NOMO-1 treated with dmso at 0.1 percent for 144 hours (cell line): Measurements from ENCODE around the gene MCM5.

Experiments
- DNase-seq: peaks from one replicate; lab custom pipeline; 2025; ENCODE audit not compliant: unreplicated experiment; lab: John Stamatoyannopoulos, UW

The MCM5 gene

DNA sequence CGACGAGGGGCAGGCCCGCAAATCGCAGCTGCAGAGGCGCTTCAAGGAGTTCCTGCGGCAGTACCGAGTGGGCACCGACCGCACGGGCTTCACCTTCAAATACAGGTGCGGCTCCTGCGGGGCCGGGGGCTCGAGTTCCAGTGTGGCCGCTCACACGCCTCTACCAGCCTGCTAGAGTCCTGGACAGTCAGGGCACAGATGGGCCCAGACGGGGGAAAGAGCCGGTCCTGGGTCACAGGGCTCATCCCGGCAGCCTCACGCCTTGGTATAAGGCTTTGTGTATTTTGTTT lies 506 bp downstream of the MCM5 start:
- no peak for DNase-seq

DNA sequence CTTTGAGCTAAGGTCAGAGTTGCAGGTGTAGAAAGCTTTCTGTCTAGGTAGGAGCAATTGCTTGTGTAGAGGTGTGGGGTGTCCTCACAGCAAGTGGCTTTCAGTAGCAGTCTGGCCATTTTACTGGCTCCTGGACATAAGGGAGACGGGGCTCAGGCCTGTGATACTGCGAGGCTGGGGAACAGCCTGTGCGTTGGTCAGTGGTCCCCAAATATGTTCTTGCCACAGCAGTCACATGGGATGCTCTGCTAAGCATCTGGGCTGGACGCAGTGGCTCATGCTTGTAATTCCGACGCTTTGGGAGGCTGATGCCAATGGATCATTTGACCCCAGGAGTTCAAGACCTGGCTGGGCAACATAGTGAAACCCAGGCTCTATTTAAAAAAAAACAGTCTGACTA lies 1.9 kb downstream of the MCM5 start:
- DNase-seq = no peak

DNA sequence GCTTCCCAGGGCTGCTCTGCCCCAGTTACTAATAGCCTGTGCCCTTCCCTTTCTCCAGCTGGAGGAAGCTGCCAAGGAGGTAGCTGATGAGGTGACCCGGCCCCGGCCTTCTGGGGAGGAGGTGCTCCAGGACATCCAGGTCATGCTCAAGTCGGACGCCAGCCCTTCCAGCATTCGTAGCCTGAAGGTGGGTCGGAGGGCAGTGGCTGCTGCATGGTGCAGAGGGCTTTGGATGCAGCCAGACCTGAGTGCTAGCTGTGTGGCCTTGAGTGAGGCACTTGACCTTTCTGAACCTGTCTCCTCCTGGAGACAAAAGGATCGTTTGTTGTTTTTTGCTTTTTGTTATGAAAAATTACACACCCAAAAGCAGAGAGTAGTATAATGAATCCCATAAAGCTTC lies 3.4 kb downstream of the MCM5 start:
- no peak for DNase-seq

DNA sequence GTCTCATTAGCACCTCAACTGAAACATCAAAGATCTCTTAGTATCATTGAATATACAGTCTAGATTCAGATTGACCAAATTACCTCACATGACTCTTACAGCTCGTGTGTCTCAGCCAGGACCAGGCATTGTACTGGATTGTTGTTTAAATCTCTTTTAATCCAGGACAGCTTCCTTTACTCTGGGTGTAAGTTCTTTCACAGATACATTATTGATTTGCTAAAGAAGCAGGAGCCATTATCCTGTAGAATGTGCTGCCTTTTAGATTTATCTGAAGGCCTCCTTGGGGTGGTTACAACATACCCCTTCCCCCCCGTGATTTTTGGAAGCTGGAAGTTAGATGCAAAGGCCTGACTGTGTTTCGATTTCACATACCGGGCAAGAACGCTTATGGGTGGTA lies 4.2 kb downstream of the MCM5 start:
- DNase-seq = no peak

DNA sequence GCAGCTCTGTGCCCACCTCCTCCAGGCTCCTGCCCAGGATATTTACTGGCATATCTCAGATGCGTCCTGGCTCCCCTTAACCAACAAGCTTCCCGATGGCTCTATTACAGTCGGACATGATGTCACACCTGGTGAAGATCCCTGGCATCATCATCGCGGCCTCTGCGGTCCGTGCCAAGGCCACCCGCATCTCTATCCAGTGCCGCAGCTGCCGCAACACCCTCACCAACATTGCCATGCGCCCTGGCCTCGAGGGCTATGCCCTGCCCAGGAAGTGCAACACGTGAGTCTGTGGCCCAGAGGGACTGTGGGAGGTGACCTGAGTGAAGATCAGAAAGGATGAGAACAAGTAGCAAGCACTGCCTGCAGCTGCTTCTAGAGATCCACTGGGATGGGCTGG lies 6.5 kb downstream of the MCM5 start:
- DNase-seq = no peak

DNA sequence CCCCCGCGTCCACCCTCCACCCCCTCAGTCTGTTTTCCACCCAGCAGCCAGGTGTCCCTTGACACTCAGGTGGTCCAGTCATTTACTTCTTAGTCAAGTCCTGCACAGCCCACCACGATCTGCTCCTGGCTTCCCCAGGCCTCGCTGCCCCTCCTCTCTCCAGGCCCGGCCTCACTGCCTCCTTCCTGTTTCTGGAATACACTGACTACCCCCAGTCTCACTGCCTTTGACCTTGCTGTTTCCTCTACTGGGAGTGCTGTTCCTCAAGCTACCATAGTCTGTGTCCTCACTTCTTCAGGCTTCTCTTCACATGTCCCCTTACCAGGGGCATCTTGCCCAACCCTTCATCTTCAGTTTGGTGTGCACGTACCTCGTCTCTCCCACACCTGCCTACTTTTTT lies 7.4 kb downstream of the MCM5 start:
- DNase-seq = no peak

DNA sequence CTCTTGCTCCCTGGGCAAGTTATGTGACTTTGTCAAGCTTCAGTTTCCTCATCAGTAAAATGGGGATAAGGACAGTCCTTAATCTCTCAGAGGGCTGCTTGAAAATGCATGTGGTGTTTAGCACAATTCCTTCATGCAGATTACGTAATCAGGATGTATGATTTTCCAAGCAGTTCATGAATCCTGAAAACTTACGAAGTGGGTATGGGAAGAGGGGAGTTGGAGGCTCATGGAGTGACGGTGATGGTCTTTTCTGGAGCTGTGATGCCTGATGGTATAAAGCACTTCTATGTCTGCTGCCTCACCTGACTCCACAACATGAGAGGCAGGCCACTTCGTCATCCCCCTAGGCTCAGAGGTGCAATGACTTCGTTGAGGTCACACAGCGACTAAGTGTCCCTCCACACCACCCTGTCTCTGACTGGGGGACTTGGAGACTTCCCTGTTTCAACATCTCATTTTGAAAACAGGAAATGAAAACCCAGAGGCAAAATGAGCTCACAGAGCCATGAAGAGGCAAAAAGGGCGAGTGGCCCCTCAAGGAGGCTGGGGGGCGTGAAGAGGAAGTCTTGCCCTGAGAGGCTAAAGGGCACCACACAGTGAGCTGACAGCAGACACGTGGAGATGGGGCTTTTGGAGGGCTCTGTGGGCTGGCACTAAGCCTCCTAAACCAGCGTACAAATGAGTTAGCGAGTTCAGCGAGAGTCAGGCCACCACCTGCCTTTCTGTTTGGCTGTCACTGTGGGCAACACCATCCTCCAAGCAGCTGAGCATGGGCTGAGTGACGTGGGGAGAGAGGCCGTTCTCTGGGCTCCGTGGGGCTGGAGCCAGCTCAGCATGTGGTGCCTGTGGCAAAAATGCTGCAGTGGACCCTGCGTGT lies 10.1 kb downstream of the MCM5 start:
- DNase-seq = peak; percentile 94

DNA sequence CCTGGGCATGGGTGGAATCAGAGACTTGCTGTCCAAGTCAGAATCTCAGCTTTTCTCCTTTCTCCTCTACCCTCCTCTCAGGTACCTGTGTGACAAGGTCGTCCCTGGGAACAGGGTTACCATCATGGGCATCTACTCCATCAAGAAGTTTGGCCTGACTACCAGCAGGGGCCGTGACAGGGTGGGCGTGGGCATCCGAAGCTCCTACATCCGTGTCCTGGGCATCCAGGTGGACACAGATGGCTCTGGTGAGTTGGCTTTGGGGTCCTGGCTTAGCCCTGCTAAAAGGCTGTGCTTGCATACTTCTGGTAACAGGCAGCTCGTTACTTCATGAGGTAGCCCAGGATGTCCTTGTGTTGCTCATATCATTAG lies 10.7 kb downstream of the MCM5 start:
- DNase-seq = no peak

DNA sequence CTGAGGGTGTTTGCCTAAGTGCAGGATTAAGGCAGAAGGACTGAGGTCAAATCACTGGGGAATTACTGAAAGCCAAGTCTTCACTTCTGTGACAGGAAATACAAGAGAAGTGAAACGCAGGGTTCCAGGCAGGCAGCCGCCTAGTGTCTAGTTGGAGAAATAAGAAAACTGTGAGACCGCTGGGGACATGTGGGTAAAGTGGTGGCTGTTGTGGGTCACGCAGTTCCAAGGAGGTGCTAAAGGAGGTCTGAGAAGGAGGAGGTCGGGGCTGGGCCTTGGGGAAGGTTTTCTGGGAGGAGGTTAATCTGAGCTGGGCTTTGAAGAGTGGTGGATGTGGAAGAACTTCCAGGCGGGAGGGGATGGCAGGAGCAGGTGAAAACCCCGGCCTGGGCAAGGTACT lies 11.2 kb downstream of the MCM5 start:
- DNase-seq = no peak

DNA sequence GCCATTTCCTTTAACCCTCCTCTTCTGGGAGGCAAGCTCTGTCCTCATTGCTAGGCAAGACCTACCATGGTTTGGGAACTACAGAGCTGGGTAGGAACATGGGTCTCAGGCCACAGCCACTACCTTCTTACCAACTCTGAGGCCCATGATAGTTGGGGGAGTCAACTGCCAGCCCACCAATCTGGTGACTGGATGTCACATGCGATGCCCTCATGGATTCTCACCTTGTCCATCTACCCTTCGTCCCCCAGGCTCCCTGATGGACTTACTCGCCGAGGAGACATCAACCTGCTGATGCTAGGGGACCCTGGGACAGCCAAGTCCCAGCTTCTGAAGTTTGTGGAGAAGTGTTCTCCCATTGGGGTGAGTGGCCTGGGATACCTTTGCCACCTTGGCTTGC lies 13.7 kb downstream of the MCM5 start:
- no peak for DNase-seq

DNA sequence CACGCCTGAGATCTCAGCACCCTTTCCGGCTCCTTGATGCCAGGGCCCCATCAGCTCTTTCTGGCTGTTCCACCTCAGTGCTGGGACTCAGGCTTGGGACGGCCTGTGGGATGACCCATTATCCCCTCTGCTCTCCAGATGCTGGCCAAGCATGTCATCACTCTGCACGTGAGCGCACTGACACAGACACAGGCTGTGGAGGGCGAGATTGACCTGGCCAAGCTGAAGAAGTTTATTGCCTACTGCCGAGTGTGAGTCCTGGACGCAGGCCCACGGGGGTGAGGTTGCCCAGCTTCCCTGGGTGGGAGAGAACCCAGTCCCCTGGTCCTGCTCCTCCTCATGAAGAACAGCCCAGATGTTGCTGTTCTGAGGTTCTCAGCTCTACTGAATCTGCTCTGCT lies 17.7 kb downstream of the MCM5 start:
- DNase-seq = no peak

DNA sequence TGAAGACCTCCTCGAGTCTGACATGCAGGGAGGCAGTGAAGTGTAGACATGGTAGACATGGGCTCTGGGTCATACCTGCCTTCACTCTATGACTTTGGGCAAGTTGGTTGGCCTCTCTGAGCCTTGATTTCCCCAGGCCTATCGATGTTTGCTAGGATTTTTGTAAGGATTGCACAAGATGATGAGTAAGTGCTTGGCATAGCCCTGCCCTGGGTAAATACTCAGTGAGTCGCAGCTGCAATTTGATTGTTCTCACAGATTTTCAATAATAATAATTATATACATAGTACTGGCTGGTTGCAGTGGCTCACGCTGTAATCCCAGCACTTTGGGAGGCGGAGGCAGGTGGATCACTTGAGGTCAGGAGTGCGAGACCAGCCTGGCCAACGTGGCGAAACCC lies 18.1 kb downstream of the MCM5 start:
- DNase-seq = no peak

DNA sequence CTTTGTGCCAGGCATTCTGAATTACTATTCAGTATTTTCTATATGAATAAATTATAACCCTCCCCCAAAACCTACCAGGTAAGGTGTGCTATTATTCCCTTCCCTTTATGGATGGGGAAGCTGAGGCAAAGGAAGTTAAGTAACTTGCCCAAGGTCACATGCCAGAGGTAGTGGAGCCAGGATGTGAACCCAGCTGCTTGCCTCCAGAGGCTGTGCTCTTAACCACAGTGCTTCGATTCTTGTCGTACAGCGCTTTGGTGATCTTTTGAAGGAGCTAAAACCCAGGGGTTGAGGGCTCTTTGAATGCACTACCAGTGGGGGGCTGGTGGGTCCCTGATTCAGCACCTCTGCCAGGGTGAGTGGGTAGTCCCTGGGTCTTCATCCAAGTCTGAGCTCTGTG lies 18.8 kb downstream of the MCM5 start:
- no peak for DNase-seq

DNA sequence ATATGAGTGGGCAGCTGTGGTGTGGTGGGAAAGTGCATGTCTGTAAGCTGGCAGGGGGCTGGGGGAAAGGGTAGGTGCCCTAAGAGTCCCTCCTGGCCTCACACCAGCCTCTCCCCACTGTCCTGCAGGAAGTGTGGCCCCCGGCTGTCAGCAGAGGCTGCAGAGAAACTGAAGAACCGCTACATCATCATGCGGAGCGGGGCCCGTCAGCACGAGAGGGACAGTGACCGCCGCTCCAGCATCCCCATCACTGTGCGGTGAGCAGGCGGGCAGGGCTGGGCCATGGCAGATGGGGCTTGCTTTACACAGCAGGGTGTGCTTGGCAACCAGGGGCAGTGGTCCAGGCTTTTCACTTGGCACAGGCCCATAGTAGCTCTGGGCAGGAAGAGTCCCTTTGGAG lies 19.8 kb downstream of the MCM5 start:
- no peak for DNase-seq

DNA sequence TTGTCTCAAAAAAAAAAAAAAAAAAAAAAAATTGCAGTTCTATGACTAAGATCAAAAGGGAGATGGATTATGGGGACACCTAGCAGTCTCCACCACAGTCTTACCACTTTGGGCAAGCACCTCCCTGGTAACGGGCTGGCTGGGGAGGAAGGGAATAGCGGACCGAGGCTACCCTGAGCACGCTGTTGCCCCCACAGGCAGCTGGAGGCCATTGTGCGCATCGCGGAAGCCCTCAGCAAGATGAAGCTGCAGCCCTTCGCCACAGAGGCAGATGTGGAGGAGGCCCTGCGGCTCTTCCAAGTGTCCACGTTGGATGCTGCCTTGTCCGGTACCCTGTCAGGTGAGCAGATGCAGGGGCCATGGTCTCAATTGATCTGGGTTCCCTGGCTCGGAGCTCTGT lies 21.2 kb downstream of the MCM5 start:
- no peak for DNase-seq

DNA sequence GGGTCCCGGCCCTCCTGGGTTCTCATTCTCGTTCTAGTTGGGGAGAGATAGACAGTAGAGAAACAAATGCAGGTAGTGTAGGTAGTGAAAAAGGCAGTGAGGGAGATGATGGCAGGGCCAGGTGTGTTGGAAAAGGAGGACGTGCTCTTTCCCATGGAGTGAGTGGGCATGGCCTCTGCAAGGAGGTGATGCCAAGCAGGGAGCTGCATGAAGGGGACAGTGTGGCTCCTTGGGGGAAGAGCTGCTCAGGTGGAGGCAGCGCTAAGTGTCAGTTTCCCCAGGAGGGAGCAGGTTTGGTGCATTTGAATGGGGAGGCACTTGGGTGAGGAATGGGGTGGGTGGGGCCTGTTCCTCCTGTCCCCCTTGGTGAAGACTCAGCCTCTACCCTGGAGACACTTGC lies 22.2 kb downstream of the MCM5 start:
- no peak for DNase-seq

DNA sequence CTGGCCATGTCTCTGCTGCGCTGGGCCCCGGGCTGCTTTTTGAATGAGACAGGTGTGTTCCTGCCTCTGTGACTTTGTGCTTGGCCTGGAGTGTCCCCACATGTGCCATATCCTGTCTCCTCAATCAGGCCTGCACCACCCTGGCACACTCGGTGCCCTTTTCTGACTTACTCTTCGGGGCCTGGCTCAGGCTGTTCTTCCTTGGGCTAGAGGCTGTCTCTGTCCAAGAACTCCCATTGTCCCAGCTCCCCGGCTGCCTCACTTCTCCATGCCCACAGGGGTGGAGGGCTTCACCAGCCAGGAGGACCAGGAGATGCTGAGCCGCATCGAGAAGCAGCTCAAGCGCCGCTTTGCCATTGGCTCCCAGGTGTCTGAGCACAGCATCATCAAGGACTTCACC lies 23.0 kb downstream of the MCM5 start:
- no peak for DNase-seq

DNA sequence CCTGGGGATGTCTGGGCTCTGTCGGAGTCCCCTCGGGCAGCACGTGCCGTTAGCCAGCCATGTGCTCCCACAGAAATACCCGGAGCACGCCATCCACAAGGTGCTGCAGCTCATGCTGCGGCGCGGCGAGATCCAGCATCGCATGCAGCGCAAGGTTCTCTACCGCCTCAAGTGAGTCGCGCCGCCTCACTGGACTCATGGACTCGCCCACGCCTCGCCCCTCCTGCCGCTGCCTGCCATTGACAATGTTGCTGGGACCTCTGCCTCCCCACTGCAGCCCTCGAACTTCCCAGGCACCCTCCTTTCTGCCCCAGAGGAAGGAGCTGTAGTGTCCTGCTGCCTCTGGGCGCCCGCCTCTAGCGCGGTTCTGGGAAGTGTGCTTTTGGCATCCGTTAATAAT lies 24.1 kb downstream of the MCM5 start:
- DNase-seq = no peak

DNA sequence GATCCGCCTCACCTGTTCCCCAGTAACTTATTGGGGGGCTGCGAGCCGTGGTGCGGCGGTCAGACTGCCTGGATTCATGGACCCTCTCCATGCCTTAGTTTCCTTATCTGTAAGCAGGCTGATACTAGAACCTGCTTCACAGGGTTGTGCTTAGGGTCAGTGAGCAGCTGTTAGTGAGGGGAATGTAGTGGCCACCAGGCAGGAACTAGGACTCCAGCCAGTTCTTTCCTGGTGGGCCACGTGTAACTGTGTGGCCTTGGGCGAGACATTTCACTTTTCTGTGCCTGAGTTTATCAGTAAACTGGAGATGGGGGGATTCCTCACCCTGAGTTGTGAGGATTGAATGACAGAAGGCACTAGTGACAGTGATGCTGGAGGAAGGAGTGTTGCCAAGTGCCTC lies 24.8 kb downstream of the MCM5 start:
- DNase-seq = no peak

DNA sequence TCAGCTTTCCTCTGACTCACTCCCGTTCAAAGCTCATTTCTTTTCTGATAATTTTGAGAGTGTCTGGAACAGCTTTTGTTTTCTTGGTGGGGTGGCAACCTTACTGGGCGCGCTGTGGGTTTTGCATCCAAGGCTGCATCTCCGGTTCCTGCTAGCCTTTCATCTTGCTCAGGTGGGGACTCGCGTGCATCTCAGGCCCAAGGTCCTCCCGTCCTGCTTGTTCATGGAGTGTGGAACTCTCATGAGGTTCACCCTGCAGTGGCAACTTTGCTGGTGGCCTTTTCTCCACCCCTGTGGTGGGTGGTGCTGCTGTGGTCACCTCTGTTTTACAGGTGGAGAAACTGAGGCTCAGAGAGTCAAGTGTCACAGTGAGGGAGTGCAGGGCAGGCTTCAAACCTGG lies 25.6 kb downstream of the MCM5 start:
- no peak for DNase-seq

DNA sequence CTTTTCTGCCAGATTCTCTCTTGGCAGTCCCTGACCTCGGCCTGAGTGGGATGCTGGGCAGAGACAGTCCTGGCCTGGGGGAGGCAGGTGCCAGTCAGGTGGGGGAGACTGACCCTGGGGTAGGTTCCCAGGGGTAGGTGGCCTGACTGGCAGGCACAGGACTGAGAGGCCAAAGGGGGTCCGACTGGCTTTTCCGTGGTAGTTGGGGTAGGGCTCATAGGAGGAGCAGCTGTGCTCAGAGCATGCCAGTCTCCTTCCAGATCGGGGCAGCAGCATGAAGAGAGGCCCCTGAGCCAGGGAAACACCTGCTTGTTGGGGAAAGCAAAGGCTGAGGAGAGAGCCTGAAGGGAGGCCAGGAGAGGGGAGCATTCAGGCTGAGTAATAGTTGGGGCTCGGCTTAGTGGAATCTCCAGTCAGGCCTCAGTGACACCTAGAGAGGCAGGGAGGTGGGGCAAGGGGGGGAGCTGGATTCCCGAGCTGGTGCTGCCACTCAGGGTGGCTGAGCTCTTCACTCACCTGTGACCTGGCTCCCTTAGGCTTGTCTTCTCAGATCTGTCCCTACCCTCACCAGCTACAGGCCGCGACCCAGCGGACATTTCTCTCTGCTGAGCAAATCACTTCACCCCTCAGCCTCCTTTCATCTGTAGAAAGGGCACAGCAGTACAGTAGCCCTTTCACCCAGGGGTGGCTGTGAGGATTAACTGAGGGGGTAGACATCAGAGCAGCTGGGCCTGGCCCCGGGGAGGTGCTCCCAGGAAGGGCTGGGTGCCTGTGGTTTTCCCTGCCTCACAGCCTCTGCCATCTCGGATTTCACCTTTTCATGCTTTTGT lies 26.2 kb downstream of the MCM5 start:
- no peak for DNase-seq

DNA sequence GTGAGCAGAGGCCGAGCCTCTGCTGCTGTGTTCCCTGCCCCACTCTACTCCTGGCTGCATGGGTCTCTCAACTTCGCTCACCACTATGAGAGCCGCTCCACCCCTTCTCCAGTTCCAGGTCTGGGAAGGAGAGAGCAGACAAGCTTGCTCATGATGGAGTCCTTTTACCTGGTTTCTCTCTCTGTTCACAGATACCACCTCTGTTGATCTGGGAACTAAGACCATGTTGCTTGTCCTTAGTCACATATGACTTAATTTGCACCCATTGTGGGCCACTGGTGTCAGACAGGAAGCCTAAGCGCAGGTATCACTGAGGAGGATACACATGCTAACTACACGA lies 26.8 kb downstream of the MCM5 start:
- DNase-seq = no peak

DNA sequence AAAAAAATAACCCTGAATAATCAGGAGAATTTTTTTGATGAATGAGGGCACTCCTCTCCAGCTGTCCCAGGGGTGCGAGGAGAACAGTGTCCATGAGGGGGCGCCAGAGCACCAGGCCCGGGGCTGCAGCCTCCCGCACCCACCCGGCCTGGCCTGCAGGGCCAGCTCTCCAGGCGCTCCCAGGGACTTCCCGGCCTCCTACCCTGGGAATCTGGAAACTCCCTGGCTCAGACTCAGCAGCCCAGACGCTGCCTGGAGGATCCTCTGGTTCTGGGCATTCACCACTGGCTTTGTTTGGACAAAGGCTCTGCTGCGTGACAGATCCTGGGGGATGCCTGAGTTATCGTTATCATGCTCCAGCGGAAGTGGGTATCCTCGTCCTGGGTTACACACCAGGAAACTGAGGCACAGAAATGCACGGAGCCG lies 31.0 kb downstream of the MCM5 start:
- peak; percentile 31 for DNase-seq
